ENCODE results near the gene TMEM168.

TMEM168 gene

GRCh38 chr7:112749775-112750174, 40.4 kb downstream of the TMEM168 start:
- Histone ChIP-seq H3K27me3 (ENCODE audit: insufficient read depth, poor library complexity, severe bottlenecking) (no peaks in the 10 kb centered on the region), H3K27ac (replicated peaks) (no peak overlapping the region), H3K4me3 (replicated peaks; ENCODE audit: insufficient read depth, low read length) (no peak overlapping the region)
- no peak for TF ChIP-seq CTCF (IDR thresholded peaks at IDR 0.05; ENCODE audit: insufficient read depth, low read length)
- TF ChIP-seq REST (IDR thresholded peaks at IDR 0.05; ENCODE audit: insufficient replicate concordance, low read depth): no peak
- no peak for DNase-seq (ENCODE audit: low read depth in 1 of 2, low spot score in 1 of 2)

- no peak for TF ChIP-seq REST (IDR thresholded peaks at IDR 0.05; ENCODE audit: insufficient replicate concordance, low read depth)
- TF ChIP-seq SPI1 (IDR thresholded peaks at IDR 0.05; ENCODE audit: borderline replicate concordance, low read depth): no peak
- TF ChIP-seq CTCF (IDR thresholded peaks at IDR 0.05; ENCODE audit: insufficient read depth, low read length): no peak
- TF ChIP-seq POLR2AphosphoS5 (IDR thresholded peaks at IDR 0.05; ENCODE audit: low read depth): no peak
- no peak for TF ChIP-seq GABPA (IDR thresholded peaks at IDR 0.05; ENCODE audit: low read depth)
- no peaks in the 10 kb centered on the region for H3K27me3 ChIP-seq (ENCODE audit: insufficient read depth, poor library complexity, severe bottlenecking)
- no peak overlapping the region for H3K27ac ChIP-seq (replicated peaks)
- no peak overlapping the region for H3K4me3 ChIP-seq (replicated peaks; ENCODE audit: insufficient read depth, low read length)
- DNase-seq (ENCODE audit: low read depth in 1 of 2, low spot score in 1 of 2): no peak
These were observed 41.8 kb downstream of the TMEM168 start for GRCh38 chr7:112748381-112748780.

- H3K27me3 ChIP-seq (ENCODE audit: insufficient read depth, poor library complexity, severe bottlenecking): no peaks in the 10 kb centered on the region
- no peak for DNase-seq (ENCODE audit: low read depth in 1 of 2, low spot score in 1 of 2)
These were observed 44.6 kb downstream of the TMEM168 start for GRCh38 chr7:112745635-112746034.

More at GRCh38 chr7:112745635-112746034, 44.6 kb downstream of the TMEM168 start:
- H3K27ac ChIP-seq (replicated peaks): no peak overlapping the region
- TF ChIP-seq POLR2AphosphoS5 (IDR thresholded peaks at IDR 0.05; ENCODE audit: low read depth) (no peak), SPI1 (IDR thresholded peaks at IDR 0.05; ENCODE audit: borderline replicate concordance, low read depth) (no peak), GABPA (IDR thresholded peaks at IDR 0.05; ENCODE audit: low read depth) (no peak), REST (IDR thresholded peaks at IDR 0.05; ENCODE audit: insufficient replicate concordance, low read depth) (no peak), CTCF (IDR thresholded peaks at IDR 0.05; ENCODE audit: insufficient read depth, low read length) (no peak)
- H3K4me3 ChIP-seq (replicated peaks; ENCODE audit: insufficient read depth, low read length): no peak overlapping the region
